Measurements from ENCODE around the gene CES1.
"Not testable (repeated sequence)": the region's sequence is repeated elsewhere in the genome, so short reads cannot be mapped to it uniquely, and the experiment has no call there.

The CES1 gene

DNA sequence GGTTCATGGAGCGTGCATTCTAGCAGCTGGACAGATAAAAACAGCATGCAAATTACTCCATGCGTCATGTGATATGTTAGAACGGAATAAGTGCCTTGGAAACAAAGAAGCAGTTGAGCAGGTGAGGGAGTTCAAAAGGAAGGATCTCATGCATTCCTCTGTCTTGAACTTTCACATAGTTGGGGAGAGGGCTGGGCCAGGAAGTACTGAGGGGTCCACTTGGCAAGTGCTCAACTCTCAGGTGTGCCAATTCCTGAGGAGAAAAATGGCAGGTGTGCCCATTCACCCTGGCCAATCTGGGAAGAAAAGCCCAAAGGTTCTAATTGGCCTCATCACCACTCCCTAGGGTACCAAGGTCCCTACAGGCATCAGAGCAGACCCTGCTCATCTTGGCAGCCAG lies 67.7 kb downstream of the CES1 start:
- no peak overlapping the region for H3K9ac ChIP-seq (ENCODE audit: low read depth, low read length)
- no peaks in the 10 kb centered on the region for H3K36me3 ChIP-seq (ENCODE audit: insufficient read depth, low read length)
- no peaks in the 10 kb centered on the region for H3K79me2 ChIP-seq (ENCODE audit: insufficient read depth, low read length)
- H3K4me3 ChIP-seq (ENCODE audit: low read depth in 1 of 2, low read length in 2 of 2): no peak overlapping the region
- no peak for DNase-seq
- H2AFZ ChIP-seq (ENCODE audit: low read depth, low read length): no peak overlapping the region
- no peaks in the 10 kb centered on the region for H3K27me3 ChIP-seq (ENCODE audit: insufficient read depth, low read length, poor library complexity)
- H3K27ac ChIP-seq (ENCODE audit: low read length): no peak overlapping the region
- no peak overlapping the region for H3K4me2 ChIP-seq (ENCODE audit: insufficient read depth, low read length)
- H3K4me1 ChIP-seq (ENCODE audit: insufficient read depth, low read length): no peaks in the 10 kb centered on the region
- TF ChIP-seq, protein P1, sequence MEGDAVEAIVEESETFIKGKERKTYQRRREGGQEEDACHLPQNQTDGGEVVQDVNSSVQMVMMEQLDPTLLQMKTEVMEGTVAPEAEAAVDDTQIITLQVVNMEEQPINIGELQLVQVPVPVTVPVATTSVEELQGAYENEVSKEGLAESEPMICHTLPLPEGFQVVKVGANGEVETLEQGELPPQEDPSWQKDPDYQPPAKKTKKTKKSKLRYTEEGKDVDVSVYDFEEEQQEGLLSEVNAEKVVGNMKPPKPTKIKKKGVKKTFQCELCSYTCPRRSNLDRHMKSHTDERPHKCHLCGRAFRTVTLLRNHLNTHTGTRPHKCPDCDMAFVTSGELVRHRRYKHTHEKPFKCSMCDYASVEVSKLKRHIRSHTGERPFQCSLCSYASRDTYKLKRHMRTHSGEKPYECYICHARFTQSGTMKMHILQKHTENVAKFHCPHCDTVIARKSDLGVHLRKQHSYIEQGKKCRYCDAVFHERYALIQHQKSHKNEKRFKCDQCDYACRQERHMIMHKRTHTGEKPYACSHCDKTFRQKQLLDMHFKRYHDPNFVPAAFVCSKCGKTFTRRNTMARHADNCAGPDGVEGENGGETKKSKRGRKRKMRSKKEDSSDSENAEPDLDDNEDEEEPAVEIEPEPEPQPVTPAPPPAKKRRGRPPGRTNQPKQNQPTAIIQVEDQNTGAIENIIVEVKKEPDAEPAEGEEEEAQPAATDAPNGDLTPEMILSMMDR (IDR thresholded peaks at IDR 0.05; ENCODE audit: borderline replicate concordance, extremely low read depth, low read length, poor library complexity, severe bottlenecking): no peak
- H4K20me1 ChIP-seq (ENCODE audit: insufficient read depth, low read length): no peaks in the 10 kb centered on the region
- no peak for ATAC-seq (ENCODE audit: insufficient read depth, low read depth)
- H3K9me3 ChIP-seq (ENCODE audit: insufficient read depth, low read length, severe bottlenecking): no peaks in the 10 kb centered on the region

- H3K27me3 ChIP-seq (ENCODE audit: insufficient read depth, low read length, poor library complexity): peaks cover 2% of the 10 kb centered on the region
- no peak overlapping the region for H3K9ac ChIP-seq (ENCODE audit: low read depth, low read length)
- no peaks in the 10 kb centered on the region for H3K9me3 ChIP-seq (ENCODE audit: insufficient read depth, low read length, severe bottlenecking)
- no peak overlapping the region for H2AFZ ChIP-seq (ENCODE audit: low read depth, low read length)
- DNase-seq (no peak), ATAC-seq (ENCODE audit: insufficient read depth, low read depth) (no peak)
- H4K20me1 ChIP-seq (ENCODE audit: insufficient read depth, low read length): no peaks in the 10 kb centered on the region
- no peaks in the 10 kb centered on the region for H3K79me2 ChIP-seq (ENCODE audit: insufficient read depth, low read length)
- no peak overlapping the region for H3K4me3 ChIP-seq (ENCODE audit: low read depth in 1 of 2, low read length in 2 of 2)
- H3K27ac ChIP-seq (ENCODE audit: low read length): no peak overlapping the region
- H3K36me3 ChIP-seq (ENCODE audit: insufficient read depth, low read length): no peaks in the 10 kb centered on the region
- TF ChIP-seq EZH2 (IDR thresholded peaks at IDR 0.05; ENCODE audit: borderline replicate concordance, low read depth, low read length, severe bottlenecking): no peak
- TF ChIP-seq, protein P1 (IDR thresholded peaks at IDR 0.05; ENCODE audit: borderline replicate concordance, extremely low read depth, low read length, poor library complexity, severe bottlenecking): no peak
- no peaks in the 10 kb centered on the region for H3K4me1 ChIP-seq (ENCODE audit: insufficient read depth, low read length)
- H3K4me2 ChIP-seq (ENCODE audit: insufficient read depth, low read length): no peak overlapping the region
These were observed 72.4 kb downstream of the CES1 start for GRCh38 chr16:55760310-55761001.

DNA sequence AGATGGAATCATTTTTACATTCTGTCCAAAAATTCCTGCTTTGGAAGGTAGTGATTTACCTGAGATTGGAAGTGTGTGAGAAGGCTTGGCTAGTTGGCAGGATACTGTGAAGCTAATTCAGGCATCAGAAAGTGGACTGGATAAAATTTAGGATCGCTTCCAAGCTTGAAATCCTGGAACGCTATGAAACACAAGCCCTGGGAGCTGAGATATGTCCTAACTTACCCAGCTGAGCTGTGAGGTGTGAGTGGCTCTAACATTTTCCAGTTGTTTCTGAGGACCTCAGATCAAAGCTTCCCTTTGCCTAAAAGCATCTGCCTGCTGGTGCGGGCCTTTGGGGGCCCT lies 73.0 kb downstream of the CES1 start:
- H3K4me2 ChIP-seq (ENCODE audit: insufficient read depth, low read length); H3K9ac ChIP-seq (ENCODE audit: low read depth, low read length); H3K27ac ChIP-seq (ENCODE audit: low read length); H3K36me3 ChIP-seq (ENCODE audit: insufficient read depth, low read length); H3K4me1 ChIP-seq (ENCODE audit: insufficient read depth, low read length); DNase-seq; H3K4me3 ChIP-seq (ENCODE audit: low read depth in 1 of 2, low read length in 2 of 2); H3K27me3 ChIP-seq (ENCODE audit: insufficient read depth, low read length, poor library complexity); H3K9me3 ChIP-seq (ENCODE audit: insufficient read depth, low read length, severe bottlenecking); H4K20me1 ChIP-seq (ENCODE audit: insufficient read depth, low read length); ATAC-seq (ENCODE audit: insufficient read depth, low read depth); H3K79me2 ChIP-seq (ENCODE audit: insufficient read depth, low read length); H2AFZ ChIP-seq (ENCODE audit: low read depth, low read length): not testable (repeated sequence)

- H3K27ac ChIP-seq (ENCODE audit: low read length); H3K9ac ChIP-seq (ENCODE audit: low read depth, low read length); H3K79me2 ChIP-seq (ENCODE audit: insufficient read depth, low read length); DNase-seq; H3K4me3 ChIP-seq (ENCODE audit: low read depth in 1 of 2, low read length in 2 of 2); ATAC-seq (ENCODE audit: insufficient read depth, low read depth); H3K4me1 ChIP-seq (ENCODE audit: insufficient read depth, low read length); H2AFZ ChIP-seq (ENCODE audit: low read depth, low read length); H3K27me3 ChIP-seq (ENCODE audit: insufficient read depth, low read length, poor library complexity); H3K4me2 ChIP-seq (ENCODE audit: insufficient read depth, low read length); H4K20me1 ChIP-seq (ENCODE audit: insufficient read depth, low read length); H3K36me3 ChIP-seq (ENCODE audit: insufficient read depth, low read length): not testable (repeated sequence)
- H3K9me3 ChIP-seq (ENCODE audit: insufficient read depth, low read length, severe bottlenecking): peaks cover 12% of the 10 kb centered on the region
These were observed 75.0 kb downstream of the CES1 start for GRCh38 chr16:55757595-55758527.
